ENCODE measurements around the gene GRK1. TPM values are rescaled to one million over a fixed set of nuclear protein-coding genes. Genes with fewer than 3 reads are reported as not detected.

The GRK1 gene
- total RNA-seq, 1 donor from 2014 or later = 0.06 TPM

DNA sequence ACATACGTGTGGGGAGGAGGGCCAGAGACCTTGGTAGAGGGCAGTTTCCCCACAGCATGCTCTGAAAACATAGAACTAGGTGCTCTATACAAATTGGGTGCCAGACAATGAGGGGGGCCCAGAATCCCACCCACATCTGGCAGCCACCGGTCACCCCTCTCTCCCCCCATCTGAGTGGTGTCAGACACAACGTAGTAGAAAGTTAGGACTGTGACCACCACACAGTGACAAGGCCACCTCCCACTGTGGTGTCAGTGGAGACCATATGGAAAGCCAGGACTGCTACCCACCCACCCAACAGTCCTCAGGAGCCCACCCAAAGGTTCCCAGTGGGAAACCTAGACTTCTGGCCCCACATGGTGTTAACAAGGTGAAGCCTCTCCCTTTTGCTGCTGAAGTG lies 7.0 kb upstream of the GRK1 start:
- TF ChIP-seq, protein P1, sequence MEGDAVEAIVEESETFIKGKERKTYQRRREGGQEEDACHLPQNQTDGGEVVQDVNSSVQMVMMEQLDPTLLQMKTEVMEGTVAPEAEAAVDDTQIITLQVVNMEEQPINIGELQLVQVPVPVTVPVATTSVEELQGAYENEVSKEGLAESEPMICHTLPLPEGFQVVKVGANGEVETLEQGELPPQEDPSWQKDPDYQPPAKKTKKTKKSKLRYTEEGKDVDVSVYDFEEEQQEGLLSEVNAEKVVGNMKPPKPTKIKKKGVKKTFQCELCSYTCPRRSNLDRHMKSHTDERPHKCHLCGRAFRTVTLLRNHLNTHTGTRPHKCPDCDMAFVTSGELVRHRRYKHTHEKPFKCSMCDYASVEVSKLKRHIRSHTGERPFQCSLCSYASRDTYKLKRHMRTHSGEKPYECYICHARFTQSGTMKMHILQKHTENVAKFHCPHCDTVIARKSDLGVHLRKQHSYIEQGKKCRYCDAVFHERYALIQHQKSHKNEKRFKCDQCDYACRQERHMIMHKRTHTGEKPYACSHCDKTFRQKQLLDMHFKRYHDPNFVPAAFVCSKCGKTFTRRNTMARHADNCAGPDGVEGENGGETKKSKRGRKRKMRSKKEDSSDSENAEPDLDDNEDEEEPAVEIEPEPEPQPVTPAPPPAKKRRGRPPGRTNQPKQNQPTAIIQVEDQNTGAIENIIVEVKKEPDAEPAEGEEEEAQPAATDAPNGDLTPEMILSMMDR (conservative IDR thresholded peaks at IDR 0.05; ENCODE audit: low read depth, low read length) = no peak
- DNase-seq (ENCODE audit: low read depth) = no peak
- no peak overlapping the region for H3K4me3 ChIP-seq (ENCODE audit: low read depth, low read length)

DNA sequence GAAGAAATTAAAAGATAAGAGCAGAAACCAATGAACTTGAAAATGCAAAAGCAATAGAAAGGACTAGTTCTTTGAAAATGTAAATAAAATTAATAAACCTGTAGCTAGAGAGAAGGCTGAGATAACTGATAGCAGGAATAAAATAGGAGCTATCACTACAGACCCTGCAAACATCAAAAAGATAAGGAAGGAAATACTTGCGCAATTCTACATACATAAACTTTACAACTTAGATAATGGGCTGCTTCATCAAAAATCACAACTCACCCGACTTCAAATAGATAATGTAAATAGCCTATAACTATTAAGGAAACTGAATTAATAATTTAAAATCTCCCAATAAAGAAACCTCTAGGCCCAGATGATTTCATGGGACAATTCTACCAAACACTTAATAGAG lies 5.5 kb upstream of the GRK1 start:
- no peak overlapping the region for H3K4me3 ChIP-seq (ENCODE audit: low read depth, low read length)
- TF ChIP-seq, protein P1 (conservative IDR thresholded peaks at IDR 0.05; ENCODE audit: low read depth, low read length) = no peak
- DNase-seq (ENCODE audit: low read depth) = no peak

DNA sequence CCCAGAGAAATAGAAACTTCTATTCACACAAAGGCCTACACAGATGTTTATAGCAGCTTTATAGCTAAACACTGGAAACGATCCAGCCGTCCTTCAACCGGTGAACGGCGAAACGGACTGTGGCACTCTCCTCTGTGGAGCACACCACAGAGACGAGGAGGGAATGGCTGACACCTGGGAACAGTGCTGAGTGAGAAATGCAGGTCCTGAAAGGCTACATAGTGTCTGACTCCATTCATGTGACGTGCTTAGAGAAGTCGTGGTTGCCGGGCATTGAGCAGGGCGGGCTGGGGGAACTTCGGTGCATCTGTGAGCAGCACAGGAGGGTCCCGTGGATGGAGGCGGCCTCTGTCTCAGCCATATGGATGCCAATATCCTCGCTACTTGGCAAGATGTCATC lies 3.1 kb upstream of the GRK1 start:
- DNase-seq (ENCODE audit: low read depth) = no peak
- TF ChIP-seq, protein P1 (conservative IDR thresholded peaks at IDR 0.05; ENCODE audit: low read depth, low read length) = no peak
- no peak overlapping the region for H3K4me3 ChIP-seq (ENCODE audit: low read depth, low read length)

DNA sequence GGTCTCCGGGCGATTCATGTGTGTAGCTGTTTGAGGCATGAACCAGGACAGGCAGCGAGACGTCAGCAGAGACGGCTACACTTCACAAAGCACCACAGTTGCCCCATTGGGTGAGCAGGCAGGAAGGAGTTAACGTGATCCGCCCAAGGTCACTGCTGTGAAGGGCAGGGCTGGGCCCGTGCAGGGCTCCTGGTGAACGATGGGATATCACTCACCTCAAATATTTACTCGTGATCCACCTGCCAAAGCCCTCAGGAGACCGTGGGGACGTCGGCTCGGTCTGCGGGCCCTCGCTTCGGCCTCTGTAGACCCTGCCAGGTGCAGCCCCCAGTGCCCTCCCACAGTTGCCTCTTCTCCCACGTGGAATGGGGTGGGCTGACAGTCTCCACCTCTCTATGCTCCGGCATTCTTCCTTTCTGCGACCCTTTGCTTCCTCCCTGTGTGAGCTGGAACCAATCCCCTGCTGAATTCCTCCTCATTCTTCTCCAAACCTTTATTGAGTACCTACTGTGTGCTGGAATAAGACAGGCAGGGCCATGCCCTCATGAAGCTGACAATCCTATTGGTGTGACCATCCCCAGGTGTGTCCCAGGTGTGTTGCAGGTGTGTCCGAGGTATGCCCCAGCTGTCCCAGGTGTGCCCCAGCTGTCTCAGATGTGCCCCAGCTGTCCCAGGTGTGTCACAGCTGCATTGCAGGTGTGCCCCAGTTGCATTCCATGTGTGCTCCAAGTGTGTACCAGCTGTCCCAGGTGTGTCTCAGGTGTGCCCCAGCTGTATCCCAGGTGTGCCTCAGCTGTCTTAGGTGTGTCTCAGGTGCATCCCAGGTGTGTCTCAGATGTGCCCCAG lies 2.0 kb upstream of the GRK1 start:
- H3K4me3 ChIP-seq (ENCODE audit: low read depth, low read length) = no peak overlapping the region
- TF ChIP-seq, protein P1 (conservative IDR thresholded peaks at IDR 0.05; ENCODE audit: low read depth, low read length) = no peak
- no peak for DNase-seq (ENCODE audit: low read depth)

DNA sequence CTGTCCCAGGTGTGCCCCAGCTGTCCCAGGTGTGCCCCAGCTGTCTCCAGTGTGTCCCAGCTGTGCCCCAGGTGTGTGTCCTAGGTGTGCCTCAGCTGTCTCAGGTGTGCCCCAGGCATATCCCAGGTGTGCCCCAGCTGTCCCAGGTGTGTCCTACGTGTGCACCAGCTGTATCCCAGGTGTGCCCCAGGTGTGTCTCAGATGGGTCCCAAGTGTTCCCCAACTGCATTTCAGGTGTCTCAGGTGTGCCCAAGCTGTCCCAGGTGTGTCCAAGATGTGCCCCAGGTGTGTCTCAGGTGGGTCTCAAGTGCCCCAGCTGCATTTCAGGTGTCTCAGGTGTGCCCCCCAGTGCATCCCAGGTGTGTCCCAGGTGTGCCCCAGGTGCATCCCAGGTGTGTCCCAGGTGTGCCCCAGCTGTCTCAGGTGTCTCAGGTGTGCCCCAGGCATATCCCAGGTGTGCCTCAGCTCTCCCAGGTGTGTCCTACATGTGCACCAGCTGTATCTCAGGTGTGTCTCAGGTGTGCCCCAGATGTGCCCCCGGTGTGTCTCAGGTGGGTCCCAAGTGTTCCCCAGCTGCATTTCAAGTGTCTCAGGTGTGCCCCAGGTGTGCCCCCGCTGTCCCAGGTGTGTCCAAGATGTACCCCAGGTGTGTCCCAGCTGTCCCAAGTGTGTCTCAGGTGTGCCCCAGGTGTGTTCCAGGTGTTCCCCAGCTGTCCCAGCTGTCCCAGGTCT lies 1.3 kb upstream of the GRK1 start:
- H3K4me3 ChIP-seq (ENCODE audit: low read depth, low read length) = no peak overlapping the region

DNA sequence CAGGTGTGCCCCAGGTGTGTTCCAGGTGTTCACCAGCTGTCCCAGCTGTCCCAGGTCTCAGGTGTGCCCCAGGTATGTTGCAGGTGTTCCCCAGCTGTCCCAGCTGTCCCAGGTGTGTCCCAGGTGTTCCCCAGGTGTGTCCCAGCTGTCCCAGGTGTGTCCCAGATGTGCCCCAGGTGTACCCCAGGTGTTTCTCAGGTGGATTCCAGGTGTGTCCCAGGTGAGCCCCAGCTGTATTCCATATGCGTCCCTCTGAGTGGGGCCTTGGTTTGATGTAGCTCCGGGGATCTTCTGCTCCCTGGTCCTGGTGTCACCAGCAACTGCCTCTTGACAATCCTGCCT lies 719 bp upstream of the GRK1 start:
- no peak overlapping the region for H3K4me3 ChIP-seq (ENCODE audit: low read depth, low read length)
- TF ChIP-seq, protein P1 (conservative IDR thresholded peaks at IDR 0.05; ENCODE audit: low read depth, low read length) = no peak
- no peak for DNase-seq (ENCODE audit: low read depth)

More for the DNA sequence above, 1.3 kb upstream of the GRK1 start:
- DNase-seq (ENCODE audit: low read depth) = no peak
- TF ChIP-seq, protein P1 (conservative IDR thresholded peaks at IDR 0.05; ENCODE audit: low read depth, low read length) = no peak
